GM21423 (cell line): ENCODE data around the gene NHLRC4.
A peak's percentile ranks its signal among the peaks of the same experiment; 100 is the strongest.

Experiments used
- ATAC-seq: cut with Tn5 transposase; IDR thresholded peaks from one replicate; pipeline ENCODE4 v1.9.1; 2021; ENCODE audit warnings: mild to moderate bottlenecking, moderate library complexity; ENCODE audit not compliant: unreplicated experiment

Gene NHLRC4

DNA sequence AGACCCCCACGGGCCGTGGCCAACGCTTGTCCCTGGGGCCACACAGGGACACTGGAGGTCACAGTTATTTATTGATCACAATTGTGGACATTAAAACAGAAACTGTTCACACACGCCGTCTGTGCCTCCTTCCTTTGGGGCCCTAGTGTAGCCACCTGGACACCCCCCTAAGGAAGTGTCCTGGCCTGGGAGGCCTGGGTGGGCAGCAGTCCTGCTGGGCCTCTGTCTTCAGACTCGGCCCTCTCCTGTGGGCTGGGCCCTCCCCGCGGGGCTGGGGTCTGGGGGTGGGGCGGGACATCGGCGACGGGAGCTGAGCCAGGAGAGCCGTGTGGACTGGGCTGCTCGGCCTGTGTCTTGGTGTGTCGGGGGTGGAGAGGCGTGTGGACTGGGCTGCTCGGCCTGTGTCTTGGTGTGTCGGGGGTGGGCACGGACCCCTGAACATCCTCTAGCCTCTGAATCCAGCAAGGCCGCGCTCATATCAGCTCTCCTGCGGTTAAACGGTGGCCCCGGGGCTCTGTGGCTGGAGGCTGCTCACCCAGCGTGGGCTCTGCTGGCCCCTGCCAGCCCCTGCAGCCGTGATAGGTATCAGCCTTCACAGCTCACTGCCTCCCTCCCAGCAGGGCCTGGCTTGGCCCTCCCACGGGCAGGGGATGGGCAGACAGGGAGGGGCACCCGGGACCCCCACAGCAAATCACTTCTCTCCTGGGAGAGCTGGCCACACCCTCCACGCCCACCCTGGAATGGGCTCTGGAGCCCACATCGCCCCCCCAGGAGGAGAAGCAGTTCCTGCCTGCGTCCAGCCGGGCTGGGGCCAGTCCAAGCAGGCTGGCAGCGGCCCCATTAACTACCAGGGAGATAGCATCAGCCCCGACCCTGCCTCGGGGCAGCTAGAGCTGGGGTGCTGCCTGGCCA lies 1.1 kb upstream of the NHLRC4 start:
- no peak for ATAC-seq

DNA sequence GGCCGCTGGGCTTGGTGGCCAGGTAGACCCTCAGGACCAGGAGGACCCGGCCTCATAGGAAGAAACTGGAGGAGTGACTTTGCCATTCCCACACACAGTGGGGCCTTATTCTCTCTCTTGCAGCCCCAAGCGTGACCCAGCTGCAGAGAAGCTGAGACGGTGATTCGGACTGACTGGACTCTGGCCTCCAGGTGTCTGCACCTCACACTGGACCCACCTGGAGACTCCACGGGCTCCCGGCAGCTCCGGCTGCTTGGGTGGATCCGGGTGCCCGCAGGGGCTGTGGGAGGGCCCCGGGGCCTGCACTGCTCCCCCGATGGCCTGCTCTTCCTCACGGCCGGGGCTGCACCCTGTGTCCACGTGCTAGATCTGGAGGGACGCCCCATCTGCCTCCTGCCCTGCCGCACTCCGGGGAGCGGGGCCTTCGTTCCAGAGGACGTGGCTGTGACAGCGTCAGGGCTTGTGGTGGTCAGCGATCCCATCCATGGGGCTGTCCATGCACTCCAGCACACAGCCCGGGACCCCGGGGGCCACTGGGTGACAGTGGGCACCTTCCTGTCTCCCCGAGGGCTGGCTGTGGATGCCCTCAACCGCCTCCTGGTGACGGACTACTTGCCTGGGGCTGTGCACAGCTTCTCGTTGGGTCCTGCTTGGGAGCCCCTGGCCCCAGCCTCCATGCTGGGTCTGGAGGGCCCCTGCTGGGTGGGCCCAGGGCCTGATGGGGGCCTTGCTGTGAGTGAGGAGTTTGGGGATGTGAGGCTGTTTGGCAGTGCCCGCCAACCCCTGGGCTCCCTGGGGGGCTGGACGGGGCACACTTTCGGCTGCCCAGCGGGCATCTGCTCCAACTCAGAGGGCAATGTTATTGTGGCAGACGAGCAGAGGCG lies 810 bp downstream of the NHLRC4 start:
- ATAC-seq, result no peak

DNA sequence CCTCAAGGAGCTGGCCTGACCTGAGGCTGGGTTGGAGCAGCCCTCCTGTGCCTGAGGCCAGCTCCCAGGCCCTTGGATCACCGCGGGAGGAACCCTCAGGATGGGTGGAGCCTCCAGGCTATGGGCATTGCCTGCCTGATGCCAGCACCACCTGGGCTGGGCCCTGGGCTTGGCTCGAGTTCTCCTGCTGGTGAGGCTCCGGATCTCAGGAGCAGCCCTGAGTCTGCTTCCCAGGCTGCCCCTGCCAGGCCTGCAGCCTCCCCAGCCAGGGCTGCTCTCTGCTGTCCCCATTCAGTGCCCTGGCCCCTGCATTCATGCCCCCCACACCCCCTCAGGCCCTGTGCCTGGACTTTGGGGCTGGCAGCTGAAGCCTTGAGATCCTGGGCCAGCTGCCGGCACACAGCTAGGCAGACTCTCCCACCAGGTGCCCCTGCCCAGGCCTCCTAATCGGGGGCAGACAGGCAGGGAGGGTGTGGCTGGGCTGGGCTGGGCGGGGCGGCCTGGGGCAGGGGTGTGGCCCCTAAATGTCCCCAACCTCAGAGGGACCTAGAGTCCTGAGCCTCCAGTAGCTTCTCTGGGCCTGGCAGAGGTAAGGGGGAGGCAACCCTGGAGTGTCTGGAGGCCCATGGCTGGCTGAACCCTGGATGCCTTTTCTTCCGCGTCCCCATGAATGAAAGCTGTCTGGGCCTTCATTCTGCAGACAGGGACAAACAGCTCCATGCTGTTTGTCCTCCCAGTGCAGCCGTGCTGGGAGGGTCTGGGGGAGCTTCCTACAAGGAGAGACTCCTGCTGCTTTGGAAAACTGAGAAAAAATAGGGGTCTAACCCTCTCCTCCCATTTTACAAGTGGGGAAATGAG lies 1.8 kb downstream of the NHLRC4 start:
- no peak for ATAC-seq

DNA sequence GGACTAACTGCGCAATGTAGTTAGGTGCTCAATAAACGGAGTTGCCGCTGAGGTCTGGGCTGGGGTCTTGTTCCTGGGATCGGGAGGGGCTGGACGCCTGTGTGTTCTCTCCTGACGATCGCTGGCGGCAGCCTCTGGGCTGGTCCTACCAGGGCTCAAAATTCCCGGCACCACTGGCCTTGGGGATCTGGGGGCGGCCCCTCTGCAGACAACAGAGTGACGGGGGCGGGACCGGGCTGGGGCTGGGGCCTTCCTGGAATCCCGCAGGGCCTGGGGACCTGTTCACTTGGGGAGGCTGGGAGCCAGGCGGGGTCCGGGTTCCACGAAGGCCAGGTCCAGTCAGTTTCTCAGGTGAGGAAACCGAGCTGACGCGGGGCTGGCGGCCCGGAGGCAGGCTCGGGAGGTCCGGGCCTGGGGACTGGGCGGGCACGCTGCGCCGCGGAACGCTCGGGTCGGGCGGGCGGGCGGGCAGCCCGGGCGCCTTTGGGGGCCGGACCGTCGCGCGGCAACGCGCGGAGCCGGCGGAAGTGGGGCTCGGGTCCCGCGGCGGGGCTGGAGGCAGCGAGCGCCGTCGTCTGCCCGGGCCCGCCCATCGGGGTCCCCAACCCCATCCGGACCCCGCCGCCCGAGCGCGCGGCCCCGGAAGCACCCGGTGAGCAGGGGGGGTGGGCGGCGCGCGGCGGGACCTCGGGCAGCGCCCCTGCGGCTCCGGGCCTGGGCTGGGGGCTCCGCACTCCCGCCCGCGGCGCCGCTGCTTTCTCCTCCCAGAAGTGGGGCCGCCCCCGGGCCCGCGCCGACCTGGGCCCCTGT lies 2.8 kb downstream of the NHLRC4 start, which contains the start of gene PIGQ:
PIGQ (plus strand) TSS at position 524 of the 810 bp plus-strand sequence. CDS start 4,107 bp downstream, outside the sequence.
- peak; percentile 60 for ATAC-seq

DNA sequence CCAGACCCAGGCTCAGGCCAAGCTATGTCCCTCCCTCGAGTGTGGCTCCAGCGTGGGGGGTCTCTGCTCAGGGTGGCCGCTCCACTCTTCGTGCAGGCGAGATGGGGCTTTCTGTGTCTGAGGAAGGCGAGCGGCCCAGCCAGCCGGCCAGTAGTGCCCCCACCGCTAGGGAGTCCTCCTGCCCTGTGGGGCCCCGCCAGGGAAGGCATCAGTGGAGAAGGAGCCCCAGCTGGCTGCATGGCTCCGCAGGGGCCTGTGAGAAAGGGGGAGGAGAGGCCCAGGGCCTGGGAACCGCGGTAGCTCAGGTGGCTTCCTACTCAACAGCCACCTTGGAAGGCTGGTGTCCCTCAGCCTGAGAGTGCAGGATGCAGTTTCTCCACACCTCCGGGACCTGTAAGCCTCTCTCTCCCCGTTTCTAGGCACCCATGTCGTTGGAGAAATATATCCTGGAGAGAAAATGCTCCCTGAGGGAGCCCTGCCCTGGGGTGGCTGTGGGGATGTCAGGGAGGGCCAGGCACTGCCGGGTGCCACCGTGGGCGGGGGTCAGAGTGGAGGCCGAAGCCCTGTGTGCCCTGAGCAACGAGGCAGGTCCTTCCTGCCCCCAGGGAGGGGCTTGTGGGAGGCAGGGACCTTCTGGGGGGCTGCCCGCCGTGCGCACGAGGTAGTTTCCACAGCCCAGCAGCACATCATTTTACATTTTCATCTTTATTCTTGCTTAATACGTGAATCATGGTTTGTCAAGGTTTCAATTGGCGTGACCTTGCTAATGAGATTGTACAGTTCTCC lies 6.3 kb downstream of the NHLRC4 start:
- no peak for ATAC-seq

DNA sequence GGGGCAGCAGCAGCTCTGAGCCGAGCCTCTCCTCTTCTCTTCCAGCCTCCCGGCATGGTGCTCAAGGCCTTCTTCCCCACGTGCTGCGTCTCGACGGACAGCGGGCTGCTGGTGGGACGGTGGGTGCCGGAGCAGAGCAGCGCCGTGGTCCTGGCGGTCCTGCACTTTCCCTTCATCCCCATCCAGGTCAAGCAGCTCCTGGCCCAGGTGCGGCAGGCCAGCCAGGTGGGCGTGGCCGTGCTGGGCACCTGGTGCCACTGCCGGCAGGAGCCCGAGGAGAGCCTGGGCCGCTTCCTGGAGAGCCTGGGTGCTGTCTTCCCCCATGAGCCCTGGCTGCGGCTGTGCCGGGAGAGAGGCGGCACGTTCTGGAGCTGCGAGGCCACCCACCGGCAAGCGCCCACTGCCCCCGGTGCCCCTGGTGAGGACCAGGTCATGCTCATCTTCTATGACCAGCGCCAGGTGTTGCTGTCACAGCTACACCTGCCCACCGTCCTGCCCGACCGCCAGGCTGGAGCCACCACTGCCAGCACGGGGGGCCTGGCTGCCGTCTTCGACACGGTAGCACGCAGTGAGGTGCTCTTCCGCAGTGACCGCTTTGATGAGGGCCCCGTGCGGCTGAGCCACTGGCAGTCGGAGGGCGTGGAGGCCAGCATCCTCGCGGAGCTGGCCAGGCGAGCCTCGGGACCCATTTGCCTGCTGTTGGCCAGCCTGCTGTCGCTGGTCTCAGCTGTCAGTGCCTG lies 7.4 kb downstream of the NHLRC4 start:
- no peak for ATAC-seq

GRCh38 chr16:575354-576196 lies 8.8 kb downstream of the NHLRC4 start:
- no peak for ATAC-seq

DNA sequence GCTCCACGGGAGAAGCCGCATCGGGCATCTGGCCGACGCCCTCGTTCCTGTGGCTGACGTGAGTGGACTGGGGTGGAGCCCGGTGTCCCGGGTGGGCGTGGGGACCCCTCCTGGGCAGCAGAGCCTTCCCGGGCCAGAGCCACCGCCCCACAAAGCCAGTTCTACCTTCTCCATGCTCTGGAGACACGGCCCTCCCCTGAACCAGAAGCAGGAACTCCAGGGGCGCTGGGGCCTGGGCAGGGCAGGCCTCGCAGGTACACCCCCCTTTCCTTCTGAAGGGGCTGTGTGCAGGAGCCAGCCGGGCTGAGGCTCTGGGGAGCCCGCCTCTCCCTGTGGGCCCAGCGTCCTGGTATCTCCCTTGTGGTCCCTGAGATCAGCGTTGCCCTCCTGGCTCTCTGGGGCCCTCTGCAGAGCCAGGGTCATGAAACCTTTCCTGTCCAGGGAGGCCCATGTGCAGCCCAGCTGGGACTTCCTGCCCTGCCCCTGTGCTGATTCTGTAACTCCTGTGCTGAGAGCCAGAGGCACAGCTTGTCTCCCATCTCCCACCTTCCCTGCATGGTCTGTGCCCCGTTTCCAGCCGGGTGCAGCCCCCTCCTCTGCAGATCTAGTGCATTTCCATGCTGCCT lies 9.5 kb downstream of the NHLRC4 start:
- no peak for ATAC-seq

DNA sequence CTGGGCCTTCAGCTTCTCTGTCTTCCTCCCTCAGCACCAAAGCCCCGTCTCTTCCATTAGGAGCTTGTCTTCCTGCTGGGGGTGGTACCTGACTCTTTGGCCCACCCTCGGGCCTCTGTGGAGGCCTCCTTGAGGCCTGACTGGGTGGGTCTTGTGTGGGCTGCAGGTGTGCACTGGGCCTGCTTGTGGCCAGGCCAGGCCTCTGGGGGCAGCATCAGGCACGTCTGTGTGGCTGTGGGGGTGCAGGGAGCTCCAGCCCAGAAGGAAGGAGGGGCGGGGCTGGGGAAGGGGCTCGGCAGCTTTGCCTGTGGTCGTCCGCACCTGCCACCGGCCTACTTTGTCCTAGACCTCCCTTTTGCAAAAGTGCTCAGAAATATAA lies 10.0 kb downstream of the NHLRC4 start:
- ATAC-seq, result no peak

- ATAC-seq, result no peak
These were observed 11.0 kb downstream of the NHLRC4 start for GRCh38 chr16:577796-578195.

- no peak for ATAC-seq
These were observed 11.5 kb downstream of the NHLRC4 start for GRCh38 chr16:578232-578869.

DNA sequence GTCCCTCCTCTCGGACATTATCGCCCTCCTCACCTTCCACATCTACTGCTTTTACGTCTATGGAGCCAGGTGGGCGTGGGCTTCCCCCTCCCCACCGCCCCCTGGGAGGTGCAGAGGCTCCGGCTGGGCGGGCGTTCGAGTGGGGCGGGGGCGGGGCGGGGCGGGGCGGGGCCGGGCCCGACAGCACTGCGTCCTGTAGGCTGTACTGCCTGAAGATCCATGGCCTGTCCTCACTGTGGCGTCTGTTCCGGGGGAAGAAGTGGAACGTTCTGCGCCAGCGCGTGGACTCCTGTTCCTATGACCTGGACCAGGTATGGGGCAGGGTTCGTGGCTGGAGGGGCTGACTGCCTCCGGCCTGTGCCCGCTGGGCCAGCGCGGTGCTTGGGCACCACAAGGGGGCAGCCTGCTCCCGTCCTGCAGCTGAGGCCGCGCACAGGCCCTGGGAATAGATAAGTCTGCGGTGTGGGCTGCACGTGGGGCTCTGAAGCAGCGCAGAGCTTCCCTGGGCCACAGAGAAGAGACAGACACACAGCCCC lies 12.1 kb downstream of the NHLRC4 start:
- ATAC-seq, result peak; percentile 47

DNA sequence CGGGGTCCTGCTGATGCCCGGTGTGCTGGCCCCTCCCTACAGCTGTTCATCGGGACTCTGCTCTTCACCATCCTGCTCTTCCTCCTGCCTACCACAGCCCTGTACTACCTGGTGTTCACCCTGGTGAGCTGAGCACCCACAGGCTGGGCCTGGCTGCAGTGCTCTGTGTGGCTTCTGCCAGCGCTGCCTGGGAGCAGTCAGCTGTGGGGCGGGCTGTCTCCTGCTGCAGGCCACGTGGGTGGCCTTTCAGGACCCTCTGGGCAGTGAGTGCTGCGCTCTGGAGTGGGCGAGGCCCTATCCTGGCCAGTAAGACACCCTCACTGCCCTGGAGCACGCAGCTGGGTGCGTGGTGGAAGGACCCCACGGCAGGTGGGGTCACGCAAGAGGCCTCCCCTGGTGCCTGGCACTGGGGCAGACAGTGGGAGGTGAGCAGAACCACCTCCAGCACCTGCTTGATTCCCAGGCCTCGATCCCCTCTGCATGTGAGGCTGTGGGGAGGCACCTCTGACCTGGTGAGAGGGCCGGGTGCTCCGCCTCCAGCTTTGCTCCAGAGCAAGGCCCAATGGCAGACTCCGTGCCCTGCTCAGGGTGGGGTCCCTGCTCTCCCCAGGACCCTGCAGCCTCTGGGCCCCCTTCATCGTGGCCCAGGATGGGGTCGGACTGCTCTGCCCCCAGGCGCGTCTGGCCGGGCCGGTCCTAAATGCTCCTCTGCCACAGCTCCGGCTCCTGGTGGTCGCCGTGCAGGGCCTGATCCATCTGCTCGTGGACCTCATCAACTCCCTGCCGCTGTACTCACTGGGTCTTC lies 13.5 kb downstream of the NHLRC4 start:
- ATAC-seq, result no peak

GRCh38 chr16:580946-581498 lies 14.2 kb downstream of the NHLRC4 start:
- ATAC-seq, result no peak

GRCh38 chr16:582218-582613 lies 15.4 kb downstream of the NHLRC4 start:
- ATAC-seq, result no peak
